Panc1 (cell line): Measurements from ENCODE around the gene TRIP10. TPM values are rescaled to one million over a fixed set of nuclear protein-coding genes. Genes with fewer than 3 reads are reported as not detected.
"Not testable (repeated sequence)": the region's sequence is repeated elsewhere in the genome, so short reads cannot be mapped to it uniquely, and the experiment has no call there.

Experiments used
- ATAC-seq: fragments of 200-7000 bp; cut with Tn5 transposase; 2 replicates; pipeline ENCODE4 v1.9.1; 2020; ENCODE audit warnings: mild to moderate bottlenecking, moderate library complexity
- BruUV-seq: library from RNA; stranded (reverse); fragments of 400-500 nt; replicated peaks from 2 replicates; lab custom pipeline; 2021; lab: Mats Ljungman, UMichigan
- CTCF ChIA-PET: fragments of 300-600 bp; sonication (Branson Sonifier 250); formaldehyde crosslinking; loops from one replicate; lab custom pipeline; 2022; ENCODE audit warnings: antibody characterized with exemption; lab: Charles Lee
- POLR2A ChIA-PET: fragments of 300-600 bp; sonication (Branson Sonifier 250); formaldehyde crosslinking; loops from one replicate; lab custom pipeline; 2022; ENCODE audit warnings: antibody characterized with exemption; lab: Charles Lee
- DNase-seq: peaks from one replicate; pipeline ENCODE4 v3.0.0-alpha.2; 2010; ENCODE audit warnings: low read depth, low spot score
- H3K27ac ChIP-seq: 2 replicates; pipeline ENCODE4 v1.5.1; 2011; ENCODE audit warnings: mild to moderate bottlenecking, low read length, inconsistent platforms
- H3K27me3 ChIP-seq: fragments of 200-500 bp; sonication (Bioruptor generic); 2 replicates; pipeline ENCODE4 v1.6.0; 2014; ENCODE audit warnings: low read length, inconsistent platforms; ENCODE audit not compliant: control insufficient read depth, insufficient read depth
- H3K36me3 ChIP-seq: fragments of 200-500 bp; sonication (Bioruptor generic); 2 replicates; pipeline ENCODE4 v1.5.1; 2014; ENCODE audit warnings: inconsistent platforms, mild to moderate bottlenecking, low read length, moderate library complexity; ENCODE audit not compliant: control insufficient read depth, insufficient read depth
- H3K4me1 ChIP-seq: 2 replicates; pipeline ENCODE4 v1.5.1; 2011; ENCODE audit warnings: inconsistent platforms, mild to moderate bottlenecking, low read length, moderate library complexity; ENCODE audit not compliant: control insufficient read depth, insufficient read depth
- H3K4me3 ChIP-seq, 2 experiments: 2 replicates each; pipeline ENCODE4 v1.5.1; 2011 to 2012; ENCODE audit warnings: low read depth in 2 of 2, low read length in 2 of 2, mild to moderate bottlenecking in 2 of 2, inconsistent platforms in 1 of 2, moderate library complexity in 1 of 2
- H3K9me3 ChIP-seq: fragments of 200-500 bp; sonication (Bioruptor generic); 2 replicates; pipeline ENCODE4 v1.5.1; 2014; ENCODE audit warnings: low read depth, mild to moderate bottlenecking, inconsistent platforms, low read length, moderate library complexity; ENCODE audit not compliant: control insufficient read depth, insufficient read depth
- POLR2AphosphoS5 ChIP-seq: IDR thresholded peaks from 2 replicates; pipeline ENCODE4 v1.6.1; 2012; ENCODE audit warnings: mild to moderate bottlenecking, low read depth, low read length, moderate library complexity
- REST ChIP-seq, 2 experiments: IDR thresholded peaks; 2 replicates each; pipeline ENCODE4 v1.6.1; 2011 to 2012; ENCODE audit warnings: low read depth in 2 of 2, control low read depth in 1 of 2, low read length in 1 of 2, mild to moderate bottlenecking in 1 of 2, moderate library complexity in 1 of 2; ENCODE audit not compliant: insufficient read depth in 1 of 2
- SIN3A ChIP-seq: IDR thresholded peaks from 2 replicates; pipeline ENCODE4 v1.6.1; 2012; ENCODE audit warnings: low read depth, mild to moderate bottlenecking, low read length, moderate library complexity, borderline replicate concordance; ENCODE audit not compliant: insufficient read depth
- TCF7L2 ChIP-seq: IDR thresholded peaks from 2 replicates; pipeline ENCODE4 v1.6.1; 2011; ENCODE audit warnings: mild to moderate bottlenecking, low read depth, low read length, inconsistent platforms
- in situ Hi-C: cut with HindIII; loops from 2 replicates; pipeline ENCODE4 v1.10.0; 2016; ENCODE audit warnings: low sequenced_read_pairs, low pct_unique_long_range_greater_than_20kb
- intact Hi-C: fragments of 100-400 bp; cut with micrococcal nuclease; formaldehyde crosslinking; loops from one replicate; pipeline ENCODE4 v1.10.0; 2022; ENCODE audit not compliant: unreplicated experiment
- total RNA-seq: library from RNA; stranded (reverse); gene quantifications from one replicate; pipeline ENCODE4 v1.2.1, GENCODE V29; 2021; ENCODE audit not compliant: unreplicated experiment
- TF ChIP-seq, protein P1 (sequence below): fragments of 450-650 bp; IDR thresholded peaks from 2 replicates; pipeline ENCODE4 v1.5.1; 2017; ENCODE audit warnings: mild to moderate bottlenecking

Gene TRIP10
- total RNA-seq, 1 experiment from 2014 or later = 115 TPM

GRCh38 chr19:6774821-6775707 is 35.6 kb downstream of the TRIP10 start:
- ATAC-seq = no peak
- TF ChIP-seq, protein P1, sequence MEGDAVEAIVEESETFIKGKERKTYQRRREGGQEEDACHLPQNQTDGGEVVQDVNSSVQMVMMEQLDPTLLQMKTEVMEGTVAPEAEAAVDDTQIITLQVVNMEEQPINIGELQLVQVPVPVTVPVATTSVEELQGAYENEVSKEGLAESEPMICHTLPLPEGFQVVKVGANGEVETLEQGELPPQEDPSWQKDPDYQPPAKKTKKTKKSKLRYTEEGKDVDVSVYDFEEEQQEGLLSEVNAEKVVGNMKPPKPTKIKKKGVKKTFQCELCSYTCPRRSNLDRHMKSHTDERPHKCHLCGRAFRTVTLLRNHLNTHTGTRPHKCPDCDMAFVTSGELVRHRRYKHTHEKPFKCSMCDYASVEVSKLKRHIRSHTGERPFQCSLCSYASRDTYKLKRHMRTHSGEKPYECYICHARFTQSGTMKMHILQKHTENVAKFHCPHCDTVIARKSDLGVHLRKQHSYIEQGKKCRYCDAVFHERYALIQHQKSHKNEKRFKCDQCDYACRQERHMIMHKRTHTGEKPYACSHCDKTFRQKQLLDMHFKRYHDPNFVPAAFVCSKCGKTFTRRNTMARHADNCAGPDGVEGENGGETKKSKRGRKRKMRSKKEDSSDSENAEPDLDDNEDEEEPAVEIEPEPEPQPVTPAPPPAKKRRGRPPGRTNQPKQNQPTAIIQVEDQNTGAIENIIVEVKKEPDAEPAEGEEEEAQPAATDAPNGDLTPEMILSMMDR = no peak
- TF ChIP-seq POLR2AphosphoS5 (no peak), SIN3A (no peak), REST (IDR thresholded peaks at IDR 0.05; ENCODE audit: insufficient read depth in 1 of 2, low read depth in 2 of 2, low read length in 1 of 2) (no peak), TCF7L2 (no peak)
- Histone ChIP-seq H3K36me3 (no peaks in the 10 kb centered on the region), H3K4me1 (no peaks in the 10 kb centered on the region), H3K27me3 (no peaks in the 10 kb centered on the region), H3K9me3 (no peaks in the 10 kb centered on the region), H3K27ac (no peak overlapping the region), H3K4me3 (no peak overlapping the region)
- intact Hi-C loops = no loop called here
- ChIA-PET POLR2A (interaction anchor here (0.6 kb wide), 1 partner anchor 81 kb away, joined by 10 read pairs; no protein-coding TSS in a partner anchor), CTCF (interaction anchor here (0.6 kb wide), 2 partner anchors 69 to 114 kb away, joined by 4 to 5 read pairs; no protein-coding TSS in a partner anchor)
- BruUV-seq = no TSS peak
- no peak for DNase-seq
- in situ Hi-C loops = no loop called here

DNA sequence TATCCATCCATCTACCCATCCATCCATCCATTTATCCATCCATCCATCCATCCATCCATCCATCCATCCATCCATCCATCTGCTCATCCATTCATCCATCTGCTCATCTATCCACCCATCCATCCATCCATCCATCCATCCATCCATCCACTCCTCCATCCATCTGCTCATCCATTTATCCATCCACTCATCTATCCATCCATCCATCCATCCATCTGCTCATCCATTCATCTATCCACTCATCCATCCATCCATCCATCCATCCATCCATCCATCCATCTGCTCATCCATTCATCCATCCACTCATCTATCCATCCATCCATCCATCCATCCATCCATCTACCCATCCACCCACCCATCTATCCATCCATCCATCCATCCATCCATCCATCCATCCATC is 36.6 kb downstream of the TRIP10 start:
- in situ Hi-C loops, POLR2A ChIA-PET, H3K27me3 ChIP-seq, H3K4me3 ChIP-seq, H3K9me3 ChIP-seq, BruUV-seq, H3K4me1 ChIP-seq, DNase-seq, intact Hi-C loops, ATAC-seq, H3K36me3 ChIP-seq, H3K27ac ChIP-seq: not testable (repeated sequence)
- CTCF ChIA-PET = interaction anchor here (0.6 kb wide), 1 partner anchor 68 kb away, joined by 5 read pairs; no protein-coding TSS in a partner anchor

DNA sequence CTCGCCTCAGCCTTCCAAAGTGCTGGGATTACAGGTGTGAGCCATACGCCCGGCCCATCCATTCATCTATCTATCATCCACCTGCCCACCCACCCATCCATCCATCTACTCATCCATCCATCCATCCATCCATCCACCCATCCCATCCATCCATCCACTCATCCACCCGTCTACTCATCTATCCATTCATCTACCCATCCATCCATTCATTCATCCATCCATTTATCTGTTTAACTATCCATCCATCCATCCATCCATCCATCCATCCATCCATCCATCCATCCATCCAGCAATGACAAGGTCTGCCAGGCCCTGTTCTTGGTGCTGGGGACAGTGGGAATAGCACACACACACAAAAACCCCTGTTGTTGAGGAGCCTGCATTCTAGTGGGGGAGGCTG is 37.5 kb downstream of the TRIP10 start:
- in situ Hi-C loops = no loop called here
- Histone ChIP-seq H3K4me1 (no peaks in the 10 kb centered on the region), H3K27ac (no peak overlapping the region), H3K27me3 (no peaks in the 10 kb centered on the region), H3K9me3 (no peaks in the 10 kb centered on the region), H3K4me3 (no peak overlapping the region), H3K36me3 (no peaks in the 10 kb centered on the region)
- no peak for ATAC-seq
- TF ChIP-seq, protein P1 = no peak
- TF ChIP-seq TCF7L2 (no peak), POLR2AphosphoS5 (no peak), SIN3A (no peak), REST (IDR thresholded peaks at IDR 0.05; ENCODE audit: insufficient read depth in 1 of 2, low read depth in 2 of 2, low read length in 1 of 2) (no peak)
- ChIA-PET POLR2A (no interaction called here), CTCF (no interaction called here)
- intact Hi-C loops = no loop called here
- DNase-seq = no peak
- BruUV-seq = no TSS peak
